Astrocyte (in vitro differentiated cells and primary cell): ENCODE data around the gene NBPF1.

ENCODE experiments used
- CTCF ChIP-seq: IDR thresholded peaks from 2 replicates; pipeline ENCODE4 v1.5.1; 2011; ENCODE audit warnings: low read depth, mild to moderate bottlenecking, inconsistent platforms, low read length, moderate library complexity; ENCODE audit not compliant: insufficient read depth
- EZH2 ChIP-seq: IDR thresholded peaks from 2 replicates; pipeline ENCODE4 v1.6.1; 2012; ENCODE audit warnings: mild to moderate bottlenecking, low read length, inconsistent platforms; ENCODE audit not compliant: insufficient read depth

- TF ChIP-seq CTCF: no peak
- TF ChIP-seq EZH2: no peak
Observed at GRCh38 chr1:16605532-16606505, 7.5 kb downstream of the NBPF1 start.
